Liver (tissue), 9 donors: Measurements from ENCODE around the gene CRAT. TPM values are rescaled to one million over a fixed set of nuclear protein-coding genes. Genes with fewer than 3 reads are reported as not detected.

Experiments
- DNase-seq: peaks from one replicate; pipeline ENCODE4 v3.0.0-alpha.2; 2017; ENCODE audit warnings: low spot score
- H3K27ac ChIP-seq, 2 donors: one replicate each; pipeline ENCODE4 v1.7.0; 2013; ENCODE audit warnings: inconsistent platforms in 2 of 2, low read length in 2 of 2, control low read depth in 1 of 2, low read depth in 1 of 2, mild to moderate bottlenecking in 1 of 2
- H3K27me3 ChIP-seq, 4 donors: one replicate each; pipeline versions ENCODE4 v1.6.1 to v1.7.0; 2013; ENCODE audit warnings: low read length in 3 of 4, inconsistent platforms in 1 of 4, mild to moderate bottlenecking in 1 of 4, moderate library complexity in 1 of 4; ENCODE audit not compliant: control insufficient read depth in 4 of 4, insufficient read depth in 4 of 4
- H3K36me3 ChIP-seq, 4 donors: one replicate each; pipeline versions ENCODE4 v1.6.1 to v1.7.0; 2013; ENCODE audit warnings: low read length in 3 of 4, mild to moderate bottlenecking in 3 of 4, low read depth in 1 of 4, moderate library complexity in 1 of 4; ENCODE audit not compliant: control insufficient read depth in 4 of 4, insufficient read depth in 3 of 4
- H3K4me1 ChIP-seq, 4 donors: one replicate each; pipeline versions ENCODE4 v1.6.1 to v1.7.0; 2013; ENCODE audit warnings: low read length in 3 of 4, mild to moderate bottlenecking in 3 of 4, moderate library complexity in 1 of 4; ENCODE audit not compliant: control insufficient read depth in 4 of 4, insufficient read depth in 4 of 4
- H3K4me3 ChIP-seq, 3 donors: one replicate each; pipeline versions ENCODE4 v1.6.1 to v1.7.0; 2013; ENCODE audit warnings: low read length in 3 of 3, control low read depth in 1 of 3, low read depth in 1 of 3, mild to moderate bottlenecking in 1 of 3
- H3K9ac ChIP-seq, 2 donors: one replicate each; pipeline ENCODE4 v1.7.0; 2013; ENCODE audit warnings: low read length in 2 of 2, mild to moderate bottlenecking in 2 of 2, moderate library complexity in 2 of 2, control low read depth in 1 of 2, low read depth in 1 of 2
- H3K9me3 ChIP-seq, 4 donors: one replicate each; pipeline versions ENCODE4 v1.6.1 to v1.7.0; 2013; ENCODE audit warnings: low read length in 3 of 4; ENCODE audit not compliant: control insufficient read depth in 4 of 4
- ATF3 ChIP-seq: IDR thresholded peaks from 2 replicates; pipeline ENCODE4 v1.6.1; 2016; ENCODE audit warnings: antibody characterized with exemption
- EGR1 ChIP-seq, 2 donors: IDR thresholded peaks; 2 replicates each; pipeline ENCODE4 v1.6.1; 2016 to 2018; ENCODE audit warnings: antibody characterized with exemption in 2 of 2, low read depth in 2 of 2
- FOXA1 ChIP-seq: IDR thresholded peaks from 2 replicates; pipeline ENCODE4 v1.6.1; 2016; ENCODE audit warnings: antibody characterized with exemption
- FOXA2 ChIP-seq: IDR thresholded peaks from 2 replicates; pipeline ENCODE4 v1.6.1; 2016; ENCODE audit warnings: antibody characterized with exemption
- GABPA ChIP-seq, 2 donors: IDR thresholded peaks in 1 of 2; conservative IDR thresholded peaks in 1 of 2; 2 replicates each; pipeline ENCODE4 v1.6.1; 2016; ENCODE audit warnings: antibody characterized with exemption in 2 of 2, mild to moderate bottlenecking in 1 of 2, moderate library complexity in 1 of 2
- HNF4A ChIP-seq, 2 donors: conservative IDR thresholded peaks; 2 replicates each; pipeline ENCODE4 v1.6.1; 2016; ENCODE audit warnings: antibody characterized with exemption in 2 of 2, mild to moderate bottlenecking in 2 of 2
- HNF4G ChIP-seq: IDR thresholded peaks from 2 replicates; pipeline ENCODE4 v1.6.1; 2016; ENCODE audit warnings: antibody characterized with exemption
- JUND ChIP-seq, 2 donors: IDR thresholded peaks; 2 replicates each; pipeline ENCODE4 v1.6.1; 2016; ENCODE audit warnings: antibody characterized with exemption in 2 of 2
- MAX ChIP-seq: IDR thresholded peaks from 2 replicates; pipeline ENCODE4 v1.6.1; 2016; ENCODE audit warnings: antibody characterized with exemption
- NR2F2 ChIP-seq: IDR thresholded peaks from 2 replicates; pipeline ENCODE4 v1.6.1; 2016; ENCODE audit warnings: antibody characterized with exemption
- RAD21 ChIP-seq, 2 donors: IDR thresholded peaks; 2 replicates each; pipeline ENCODE4 v1.6.1; 2016; ENCODE audit warnings: antibody characterized with exemption in 2 of 2, mild to moderate bottlenecking in 2 of 2
- RXRA ChIP-seq, 2 donors: IDR thresholded peaks; 2 replicates each; pipeline ENCODE4 v1.6.1; 2017 to 2018; ENCODE audit warnings: antibody characterized with exemption in 2 of 2, mild to moderate bottlenecking in 1 of 2
- SP1 ChIP-seq: IDR thresholded peaks from 2 replicates; pipeline ENCODE4 v1.6.1; 2018; ENCODE audit warnings: antibody characterized with exemption, mild to moderate bottlenecking
- TAF1 ChIP-seq: conservative IDR thresholded peaks from 2 replicates; pipeline ENCODE4 v1.6.1; 2016; ENCODE audit warnings: antibody characterized with exemption, mild to moderate bottlenecking
- YY1 ChIP-seq: IDR thresholded peaks from 2 replicates; pipeline ENCODE4 v1.6.1; 2016; ENCODE audit warnings: antibody characterized with exemption, mild to moderate bottlenecking
- ZBTB33 ChIP-seq: IDR thresholded peaks from 2 replicates; pipeline ENCODE4 v1.6.1; 2016; ENCODE audit warnings: antibody characterized with exemption
- WGBS: extraction: QIAGEN DNeasy Blood & Tissue Kit; methylation state at CpG from one replicate; pipeline ENCODE4 v1.1.7; 2013; 5-methylcytosine and 5-hydroxymethylcytosine counted together
- polyA plus RNA-seq, 2 donors: library from polyadenylated mRNA; stranded (reverse) in 1 of 2; unstranded in 1 of 2; fragments of 200-250 nt in 1 of 2; fragments of >200 nt in 1 of 2; fragmentation: Nextera tagmentation in 1 of 2; extraction: Ambion mirVana in 1 of 2; gene quantifications; one replicate each; pipeline versions ENCODE4 v1.2.1 to v1.2.3, GENCODE V29; 2013 to 2015
- total RNA-seq, 2 donors: library from RNA; depleted of rRNA; stranded (reverse); fragments of >200 nt; gene quantifications; one replicate each; pipeline ENCODE4 v1.2.3, GENCODE V29; 2014
- TF ChIP-seq, protein P1 (sequence below): fragments of 150-350 bp; IDR thresholded peaks from 2 replicates; pipeline ENCODE4 v1.5.1; 2017; ENCODE audit warnings: improper control_type of control experiment, low read depth, low read length; ENCODE audit not compliant: missing input control
- TF ChIP-seq, protein P2 (sequence below): IDR thresholded peaks from 2 replicates; pipeline ENCODE4 v1.6.1; 2016; ENCODE audit warnings: antibody characterized with exemption, mild to moderate bottlenecking
- donor health status: healthy.
- donor health status: healthy.
- donor health status: healthy.
- donor health status: healthy.
- donor health status: healthy.

The CRAT gene
- total and polyA plus RNA-seq, 4 donors = 33.8 to 121 (median 89.1) TPM

GRCh38 chr9:129064499-129064908, 46.1 kb downstream of the CRAT start:
- peak overlapping the region; percentile 65 to 69 for H3K27ac ChIP-seq
- H3K27me3 ChIP-seq = no peaks in the 10 kb centered on the region
- no peaks in the 10 kb centered on the region for H3K9me3 ChIP-seq
- H3K4me1 ChIP-seq = peaks cover 10 to 30% (median 19%) of the 10 kb centered on the region in 4 donors
- H3K36me3 ChIP-seq = peaks cover 0 to 16% (median 5%) of the 10 kb centered on the region in 4 donors
- 37% methylated on average over 8 of the region's 8 CpGs for WGBS
- TF ChIP-seq, protein P1, sequence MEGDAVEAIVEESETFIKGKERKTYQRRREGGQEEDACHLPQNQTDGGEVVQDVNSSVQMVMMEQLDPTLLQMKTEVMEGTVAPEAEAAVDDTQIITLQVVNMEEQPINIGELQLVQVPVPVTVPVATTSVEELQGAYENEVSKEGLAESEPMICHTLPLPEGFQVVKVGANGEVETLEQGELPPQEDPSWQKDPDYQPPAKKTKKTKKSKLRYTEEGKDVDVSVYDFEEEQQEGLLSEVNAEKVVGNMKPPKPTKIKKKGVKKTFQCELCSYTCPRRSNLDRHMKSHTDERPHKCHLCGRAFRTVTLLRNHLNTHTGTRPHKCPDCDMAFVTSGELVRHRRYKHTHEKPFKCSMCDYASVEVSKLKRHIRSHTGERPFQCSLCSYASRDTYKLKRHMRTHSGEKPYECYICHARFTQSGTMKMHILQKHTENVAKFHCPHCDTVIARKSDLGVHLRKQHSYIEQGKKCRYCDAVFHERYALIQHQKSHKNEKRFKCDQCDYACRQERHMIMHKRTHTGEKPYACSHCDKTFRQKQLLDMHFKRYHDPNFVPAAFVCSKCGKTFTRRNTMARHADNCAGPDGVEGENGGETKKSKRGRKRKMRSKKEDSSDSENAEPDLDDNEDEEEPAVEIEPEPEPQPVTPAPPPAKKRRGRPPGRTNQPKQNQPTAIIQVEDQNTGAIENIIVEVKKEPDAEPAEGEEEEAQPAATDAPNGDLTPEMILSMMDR = no peak
- peak; percentile 57 to 83 for TF ChIP-seq JUND (IDR thresholded peaks at IDR 0.05)
- peak; percentile 76 for TF ChIP-seq HNF4G
- no peak for TF ChIP-seq GABPA (IDR thresholded peaks at IDR 0.05 in 1 of 2, conservative IDR thresholded peaks at IDR 0.05 in 1 of 2)
- peak; percentile 94 to 95 for TF ChIP-seq HNF4A (conservative IDR thresholded peaks at IDR 0.05)
- peak; percentile 55 for TF ChIP-seq ZBTB33
- peak; percentile 67 for TF ChIP-seq TAF1
- peak; percentile 55 for TF ChIP-seq FOXA1
- TF ChIP-seq, protein P2, sequence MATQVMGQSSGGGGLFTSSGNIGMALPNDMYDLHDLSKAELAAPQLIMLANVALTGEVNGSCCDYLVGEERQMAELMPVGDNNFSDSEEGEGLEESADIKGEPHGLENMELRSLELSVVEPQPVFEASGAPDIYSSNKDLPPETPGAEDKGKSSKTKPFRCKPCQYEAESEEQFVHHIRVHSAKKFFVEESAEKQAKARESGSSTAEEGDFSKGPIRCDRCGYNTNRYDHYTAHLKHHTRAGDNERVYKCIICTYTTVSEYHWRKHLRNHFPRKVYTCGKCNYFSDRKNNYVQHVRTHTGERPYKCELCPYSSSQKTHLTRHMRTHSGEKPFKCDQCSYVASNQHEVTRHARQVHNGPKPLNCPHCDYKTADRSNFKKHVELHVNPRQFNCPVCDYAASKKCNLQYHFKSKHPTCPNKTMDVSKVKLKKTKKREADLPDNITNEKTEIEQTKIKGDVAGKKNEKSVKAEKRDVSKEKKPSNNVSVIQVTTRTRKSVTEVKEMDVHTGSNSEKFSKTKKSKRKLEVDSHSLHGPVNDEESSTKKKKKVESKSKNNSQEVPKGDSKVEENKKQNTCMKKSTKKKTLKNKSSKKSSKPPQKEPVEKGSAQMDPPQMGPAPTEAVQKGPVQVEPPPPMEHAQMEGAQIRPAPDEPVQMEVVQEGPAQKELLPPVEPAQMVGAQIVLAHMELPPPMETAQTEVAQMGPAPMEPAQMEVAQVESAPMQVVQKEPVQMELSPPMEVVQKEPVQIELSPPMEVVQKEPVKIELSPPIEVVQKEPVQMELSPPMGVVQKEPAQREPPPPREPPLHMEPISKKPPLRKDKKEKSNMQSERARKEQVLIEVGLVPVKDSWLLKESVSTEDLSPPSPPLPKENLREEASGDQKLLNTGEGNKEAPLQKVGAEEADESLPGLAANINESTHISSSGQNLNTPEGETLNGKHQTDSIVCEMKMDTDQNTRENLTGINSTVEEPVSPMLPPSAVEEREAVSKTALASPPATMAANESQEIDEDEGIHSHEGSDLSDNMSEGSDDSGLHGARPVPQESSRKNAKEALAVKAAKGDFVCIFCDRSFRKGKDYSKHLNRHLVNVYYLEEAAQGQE = peak; percentile 78
- peak; percentile 75 for TF ChIP-seq MAX
- TF ChIP-seq RAD21 (IDR thresholded peaks at IDR 0.05) = peak; percentile 48 to 54
- TF ChIP-seq FOXA2 = peak; percentile 61
- TF ChIP-seq EGR1 (IDR thresholded peaks at IDR 0.05; ENCODE audit: low read depth in 2 of 2) = no peak
- TF ChIP-seq SP1 = peak; percentile 93
- TF ChIP-seq ATF3 = peak; percentile 35
- TF ChIP-seq RXRA (IDR thresholded peaks at IDR 0.05) = peak; percentile 93 to 94
- peak; percentile 64 for TF ChIP-seq NR2F2
- peak; percentile 64 for TF ChIP-seq YY1
- no peak overlapping the region for H3K4me3 ChIP-seq
- DNase-seq = peak; percentile 50
- no peak overlapping the region for H3K9ac ChIP-seq
